HepG2 (cell line): ENCODE results near the gene CCNYL1. TPM values are rescaled to one million over a fixed set of nuclear protein-coding genes. Genes with fewer than 3 reads are reported as not detected.

ENCODE experiments used
- CTCF ChIP-seq: sonication (generic); formaldehyde crosslinking; IDR thresholded peaks from 2 replicates; pipeline ENCODE4 v1.5.0; 2020; ENCODE audit warnings: mild to moderate bottlenecking, missing genetic modification reagents, moderate library complexity
- GABPB1 ChIP-seq: IDR thresholded peaks from 2 replicates; pipeline ENCODE4 v1.6.1; 2016; ENCODE audit warnings: mild to moderate bottlenecking, missing genetic modification reagents, moderate library complexity, missing compliant biosample characterization
- HDAC2 ChIP-seq: sonication (generic); formaldehyde crosslinking; IDR thresholded peaks from 2 replicates; pipeline ENCODE4 v1.4.0; 2020; ENCODE audit warnings: missing genetic modification reagents
- HNF1B ChIP-seq: sonication (generic); formaldehyde crosslinking; IDR thresholded peaks from 2 replicates; pipeline ENCODE4 v1.5.1; 2020; ENCODE audit warnings: mild to moderate bottlenecking, moderate library complexity, missing genetic modification reagents
- KDM4B ChIP-seq: sonication (generic); formaldehyde crosslinking; IDR thresholded peaks from 2 replicates; pipeline ENCODE4 v1.4.0; 2020; ENCODE audit warnings: missing genetic modification reagents
- KLF11 ChIP-seq: IDR thresholded peaks from 2 replicates; pipeline ENCODE4 v1.6.1; 2016; ENCODE audit warnings: missing compliant biosample characterization
- MBNL3 ChIP-seq: fragments of 250-450 bp; sonication (Bioruptor Pico); conservative IDR thresholded peaks from 2 replicates; pipeline ENCODE4 v1.8.0; 2022; ENCODE audit warnings: mild to moderate bottlenecking, inconsistent platforms
- MIXL1 ChIP-seq: IDR thresholded peaks from 2 replicates; pipeline ENCODE4 v1.6.1; 2016
- NR2F6 ChIP-seq, 2 experiments: IDR thresholded peaks; 2 replicates each; pipeline ENCODE4 v1.6.1; 2016; ENCODE audit warnings: antibody characterized with exemption in 1 of 2, mild to moderate bottlenecking in 1 of 2
- PAF1 ChIP-seq: IDR thresholded peaks from 2 replicates; pipeline ENCODE4 v1.6.1; 2016; ENCODE audit warnings: missing genetic modification reagents, missing compliant biosample characterization
- RFX1 ChIP-seq: fragments of 450-650 bp; IDR thresholded peaks from 2 replicates; pipeline ENCODE4 v1.6.1; 2017
- RORA ChIP-seq: sonication (generic); formaldehyde crosslinking; IDR thresholded peaks from 2 replicates; pipeline ENCODE4 v1.5.0; 2020; ENCODE audit warnings: mild to moderate bottlenecking, missing genetic modification reagents, moderate library complexity
- SMAD3 ChIP-seq: sonication (generic); formaldehyde crosslinking; IDR thresholded peaks from 2 replicates; pipeline ENCODE4 v1.4.0; 2020; ENCODE audit warnings: missing genetic modification reagents
- ZBTB10 ChIP-seq: sonication (generic); formaldehyde crosslinking; IDR thresholded peaks from 2 replicates; pipeline ENCODE4 v1.4.0; 2020; ENCODE audit warnings: missing genetic modification reagents, borderline replicate concordance
- ZBTB2 ChIP-seq: sonication (generic); formaldehyde crosslinking; IDR thresholded peaks from 2 replicates; pipeline ENCODE4 v1.8.0; 2022; ENCODE audit warnings: low read depth, missing genetic modification reagents
- ZNF205 ChIP-seq: IDR thresholded peaks from 2 replicates; pipeline ENCODE4 v1.6.1; 2018; ENCODE audit warnings: missing biosample characterization, missing genetic modification reagents
- ZNF207 ChIP-seq: fragments of 450-650 bp; IDR thresholded peaks from 2 replicates; pipeline ENCODE4 v1.6.1; 2016; ENCODE audit warnings: antibody characterized with exemption, borderline replicate concordance
- ZNF264 ChIP-seq: sonication (generic); formaldehyde crosslinking; IDR thresholded peaks from 2 replicates; pipeline ENCODE4 v1.4.0; 2020; ENCODE audit warnings: missing genetic modification reagents
- ZNF878 ChIP-seq: sonication (generic); formaldehyde crosslinking; IDR thresholded peaks from 2 replicates; pipeline ENCODE4 v1.8.1; 2023; ENCODE audit warnings: mild to moderate bottlenecking, missing genetic modification reagents, moderate library complexity
- ZSCAN5A ChIP-seq: sonication (generic); formaldehyde crosslinking; IDR thresholded peaks from 2 replicates; pipeline ENCODE4 v1.8.0; 2022; ENCODE audit warnings: mild to moderate bottlenecking, missing genetic modification reagents, borderline replicate concordance
- polyA plus RNA-seq, 8 experiments: library from polyadenylated mRNA; depleted of rRNA in 3 of 8; stranded (reverse) in 7 of 8; unstranded in 1 of 8; fragments of >200 nt; fragmentation: Illumina TruSeq in 4 of 8; extraction: Trizol in 4 of 8; gene quantifications; 2 replicates each; pipeline versions ENCODE4 v1.2.1 to v1.2.3, GENCODE V29; 2011 to 2016; ENCODE audit warnings: low read depth in 4 of 8, missing spikeins in 1 of 8, mixed read lengths in 1 of 8; ENCODE audit not compliant: insufficient read depth in 1 of 8
- total RNA-seq, 5 experiments: library from RNA; depleted of rRNA; stranded (reverse); fragments of >200 nt; fragmentation: Illumina TruSeq; extraction: Trizol; gene quantifications; 2 replicates each; pipeline ENCODE4 v1.2.3, GENCODE V29; 2016; ENCODE audit warnings: low read depth in 1 of 5

Gene CCNYL1
- total and polyA plus RNA-seq, 2 of the 13 experiments (the other 11 are each of a cell fraction or from before 2014, with no cell fraction given) = 12.5 to 16.2 TPM

GRCh38 chr2:207746131-207746530, 34.7 kb downstream of the CCNYL1 start (continued):
- TF ChIP-seq MBNL3 (CRISPR knock-in tag) = no peak
- TF ChIP-seq ZNF878 (CRISPR knock-in tag) = no peak; the same call in 1 of the 2 replicates
- TF ChIP-seq PAF1 (CRISPR knock-in tag) = no peak
- TF ChIP-seq ZNF205 = peak; percentile 71; the same call in 1 of the 2 replicates
- TF ChIP-seq RORA (CRISPR knock-in tag) = no peak
- TF ChIP-seq ZSCAN5A (CRISPR knock-in tag) = peak; percentile 46; the same call in 1 of the 2 replicates
- TF ChIP-seq KDM4B (CRISPR knock-in tag) = no peak
- TF ChIP-seq ZNF264 (CRISPR knock-in tag) = no peak
- TF ChIP-seq HDAC2 = peak; percentile 47; the same call in 1 of the 2 replicates
- TF ChIP-seq MIXL1 (CRISPR knock-in tag) = peak; percentile 78; the same call in 1 of the 2 replicates
- no peak; the same call in 1 of the 2 replicates for TF ChIP-seq HNF1B (CRISPR knock-in tag)
- TF ChIP-seq ZBTB2 (CRISPR knock-in tag) = 0 out of 2 replicates have a peak, but pooled peaks have one; percentile 30
- peak; percentile 97 for TF ChIP-seq CTCF (CRISPR knock-in tag)
- TF ChIP-seq ZNF207 = no peak
- no peak; the same call in 1 of the 2 replicates for TF ChIP-seq NR2F6 (IDR thresholded peaks at IDR 0.05)
- TF ChIP-seq NR2F6 (CRISPR knock-in tag; IDR thresholded peaks at IDR 0.05) = no peak
- TF ChIP-seq KLF11 = peak; percentile 70; the same call in 1 of the 2 replicates
- TF ChIP-seq ZBTB10 (CRISPR knock-in tag) = no peak
- TF ChIP-seq SMAD3 = peak; percentile 65; the same call in 1 of the 2 replicates
- no peak for TF ChIP-seq GABPB1 (CRISPR knock-in tag)
- TF ChIP-seq RFX1 = no peak
